Hair follicular keratinocyte (primary cell): ENCODE data around the gene OR2J3. TPM values are rescaled to one million over a fixed set of nuclear protein-coding genes. Genes with fewer than 3 reads are reported as not detected.

ENCODE experiments used
- total RNA-seq: library from RNA; depleted of rRNA; stranded (reverse); fragments of >200 nt; gene quantifications from 2 replicates; pipeline ENCODE4 v1.2.3, GENCODE V29; 2015

OR2J3 gene
- not detected in 2 replicates for total RNA-seq

GRCh38 chr6:29107758-29108157 lies at the start of gene OR2J3:
Gene OR2J3 (plus strand): TSS chr6:29108058. CDS start chr6:29111891, 3,833 bp downstream.

GRCh38 chr6:29087213-29087612 lies 20.6 kb upstream of the OR2J3 start, which contains the start of gene OR2B3:
Gene OR2B3 (minus strand): TSS chr6:29087313. CDS start chr6:29087248, 65 bp downstream.

GRCh38 chr6:29099190-29099589 lies 8.7 kb upstream of the OR2J3 start, which contains the start of gene OR2J1:
Gene OR2J1 (plus strand): TSS chr6:29099490. CDS start chr6:29100943, 1,453 bp downstream.

Other genes with a start within 250 kb of the OR2J3 start
- gene TRIM27, start 184.1 kb upstream of the OR2J3 start, total RNA-seq: 62.6 and 67.9 TPM in 2 replicates
- gene ZNF311, start 102.7 kb upstream of the OR2J3 start, total RNA-seq: 0.84 and 1.6 TPM in 2 replicates
- not detected in 2 replicates for gene OR2W1, start 62.9 kb upstream of the OR2J3 start, total RNA-seq
- not detected in 2 replicates for gene OR2B3, start 20.7 kb upstream of the OR2J3 start, total RNA-seq
- not detected in 2 replicates for gene OR2J1, start 8.6 kb upstream of the OR2J3 start, total RNA-seq
- gene OR2J2, start 62.8 kb downstream of the OR2J3 start, total RNA-seq: not detected in 2 replicates
- not detected in 2 replicates for gene OR14J1, start 193.6 kb downstream of the OR2J3 start, total RNA-seq